H4 (cell line): ENCODE measurements around the gene C1orf87. TPM values are rescaled to one million over a fixed set of nuclear protein-coding genes. Genes with fewer than 3 reads are reported as not detected.
A peak's percentile ranks its signal among the peaks of the same experiment; 100 is the strongest.

Source experiments
- DNase-seq: peaks from one replicate; pipeline ENCODE4 v3.0.0-alpha.2; 2015; ENCODE audit warnings: low spot score
- total RNA-seq: library from RNA; depleted of rRNA; stranded (reverse); fragments of >200 nt; shearing (Covaris generic); gene quantifications from 2 replicates; pipeline ENCODE4 v1.2.3, GENCODE V29; 2014; rRNA removed

C1orf87 gene, protein sequence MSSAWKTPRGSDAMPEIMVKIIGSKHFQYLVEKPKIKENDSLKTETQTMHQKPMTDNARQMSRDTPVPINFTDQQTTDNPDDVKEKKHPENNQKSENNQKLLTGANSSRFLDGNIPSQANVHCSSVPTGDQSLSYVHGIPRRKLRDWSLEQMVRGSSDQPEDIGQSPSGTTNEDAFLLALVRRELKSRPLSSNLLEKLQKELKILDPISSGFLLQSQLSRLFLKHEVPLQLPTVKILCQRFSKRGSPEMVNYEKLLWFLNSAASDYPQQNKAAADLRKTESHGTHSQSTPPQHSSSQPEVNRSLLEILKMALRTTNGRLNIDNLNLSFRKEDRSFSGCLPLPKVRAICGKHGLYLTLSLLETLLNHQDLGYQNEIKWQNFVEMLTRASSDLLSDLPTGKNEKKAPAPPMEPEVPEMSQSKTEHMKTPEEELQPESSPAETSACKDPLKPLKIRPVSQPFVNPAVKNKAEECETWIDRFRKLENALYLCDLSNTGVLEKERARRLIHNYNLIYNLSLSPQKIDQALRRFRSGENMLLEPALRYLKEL
- not detected in 2 replicates for total RNA-seq

- DNase-seq = no peak
Observed at GRCh38 chr1:60073605-60074278, at the start of gene C1orf87. Gene C1orf87 (minus strand): TSS chr1:60073770. CDS start chr1:60072643, 1,127 bp downstream.

DNA sequence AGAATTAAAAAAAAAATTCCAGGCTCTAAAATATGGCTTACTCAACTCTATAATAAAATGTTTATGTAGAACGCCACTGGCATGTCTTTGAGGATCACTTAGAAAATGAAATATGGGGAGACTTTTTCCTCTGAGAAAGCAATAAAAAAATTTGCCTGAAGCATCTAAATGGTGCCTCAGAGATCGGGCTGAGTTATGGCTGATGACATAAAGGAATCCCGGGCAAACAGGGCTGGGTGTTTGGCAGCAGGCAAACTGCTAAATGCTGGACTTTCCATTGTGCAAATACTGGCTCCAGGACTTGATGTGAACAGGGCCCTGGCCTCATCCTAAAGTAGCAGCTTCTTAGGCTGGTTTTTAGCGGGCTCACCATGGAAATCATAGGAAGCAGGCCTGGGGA, 44.5 kb upstream of the C1orf87 start:
- no peak for DNase-seq

DNA sequence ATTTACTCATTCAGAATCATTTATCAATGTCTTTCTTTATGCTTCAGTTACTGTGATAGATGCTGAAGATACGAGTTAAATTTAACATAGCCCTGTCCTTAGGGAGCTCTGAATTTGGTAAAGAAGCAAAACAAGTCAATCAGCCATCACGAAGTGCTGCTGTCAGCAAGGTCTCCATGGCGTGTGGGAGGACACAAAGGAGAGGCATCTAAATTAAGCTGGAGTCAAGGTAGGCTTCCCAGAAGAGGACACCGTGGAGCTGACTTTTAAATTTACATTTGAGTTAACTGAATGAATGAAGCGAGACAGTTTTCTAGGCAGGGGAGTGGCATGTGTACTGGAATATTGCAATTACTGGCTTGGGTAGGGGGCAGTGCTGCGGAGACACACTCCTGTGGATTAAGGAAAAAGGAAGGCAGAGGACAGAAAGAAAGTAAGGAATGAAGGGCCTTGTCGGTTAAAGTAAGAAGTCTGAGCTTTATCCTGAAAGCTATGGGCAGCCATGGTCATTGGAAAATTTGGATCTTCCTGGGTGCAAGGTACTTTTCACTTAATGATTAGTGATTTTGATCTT, 41.3 kb upstream of the C1orf87 start:
- no peak for DNase-seq

DNA sequence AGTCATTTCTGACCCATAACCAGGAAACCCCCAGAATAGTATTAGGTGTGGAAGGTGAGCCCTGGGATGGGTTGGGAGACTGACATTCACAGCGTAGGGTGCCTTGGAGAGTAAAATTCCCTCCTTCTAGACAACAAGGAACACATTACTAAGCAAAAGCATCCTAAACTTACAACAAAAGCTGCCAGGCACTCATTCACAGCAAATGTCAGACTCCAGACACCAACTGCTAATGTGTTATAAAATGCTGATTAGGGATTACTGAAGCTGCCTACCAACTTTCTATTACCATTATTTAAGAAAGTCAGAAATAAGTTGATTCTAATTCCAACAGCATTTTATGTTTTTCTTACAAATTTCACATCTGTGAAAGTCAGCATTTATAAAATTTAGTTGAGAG, 40.0 kb upstream of the C1orf87 start:
- DNase-seq = no peak

GRCh38 chr1:60113028-60113427, 39.5 kb upstream of the C1orf87 start:
- no peak for DNase-seq

DNA sequence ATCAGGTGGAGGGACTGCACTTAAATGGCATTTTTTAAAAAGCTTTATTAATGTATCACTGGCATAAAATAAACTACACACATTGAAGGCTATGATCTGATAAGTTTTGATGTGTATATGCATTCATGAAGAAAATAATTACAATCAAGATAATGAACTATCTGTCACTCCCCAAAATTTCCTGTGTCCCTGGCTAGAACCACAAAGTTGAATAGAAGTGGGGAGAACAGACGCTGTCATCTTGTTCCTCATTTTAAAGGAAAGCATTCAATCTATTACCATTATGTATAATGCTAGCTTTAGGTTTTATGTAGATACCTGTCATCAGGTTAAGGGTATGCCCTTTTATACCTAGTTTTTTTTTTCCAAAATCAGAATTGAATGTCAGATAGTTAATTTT, 38.1 kb upstream of the C1orf87 start:
- DNase-seq = no peak

DNA sequence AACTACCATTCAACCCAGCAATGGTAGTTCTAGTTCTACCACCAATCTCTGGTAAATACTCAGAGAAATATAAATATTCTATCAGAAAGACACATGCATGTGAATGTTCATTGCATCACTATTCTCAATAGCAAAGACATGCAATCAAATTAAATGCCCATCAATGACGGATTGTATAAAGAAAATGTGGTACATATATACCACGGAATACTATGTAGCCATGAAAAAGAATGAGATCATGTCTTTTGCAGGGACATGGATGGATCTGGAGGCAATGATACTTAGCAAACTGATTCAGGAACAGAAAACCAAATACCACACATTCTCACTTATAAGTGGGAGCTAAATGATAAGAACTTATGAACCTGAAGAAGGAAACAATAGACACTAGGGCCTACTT, 37.5 kb upstream of the C1orf87 start:
- no peak for DNase-seq

GRCh38 chr1:60108196-60108595, 34.6 kb upstream of the C1orf87 start:
- DNase-seq = no peak

DNA sequence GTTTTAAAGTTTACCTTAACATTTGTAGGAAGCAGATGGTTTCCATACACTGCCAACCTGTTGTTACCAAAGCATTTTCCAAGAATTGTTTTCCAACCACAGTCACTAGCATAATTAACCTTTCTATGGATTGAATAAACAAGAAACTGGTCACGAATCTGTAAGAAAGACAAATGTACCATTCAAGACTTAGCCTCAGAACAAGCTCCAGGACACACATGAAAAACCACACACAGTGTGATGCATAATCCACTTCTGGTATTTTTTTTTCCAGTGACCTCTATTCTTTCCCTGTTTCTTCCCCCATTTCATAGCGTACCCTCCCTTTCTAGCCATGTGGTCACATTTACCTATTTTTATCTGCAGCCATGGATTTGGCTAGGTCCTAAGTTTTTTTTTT, 29.6 kb upstream of the C1orf87 start:
- DNase-seq = peak; percentile 88

GRCh38 chr1:60102267-60103061, 28.9 kb upstream of the C1orf87 start:
- DNase-seq = peak; percentile 65

DNA sequence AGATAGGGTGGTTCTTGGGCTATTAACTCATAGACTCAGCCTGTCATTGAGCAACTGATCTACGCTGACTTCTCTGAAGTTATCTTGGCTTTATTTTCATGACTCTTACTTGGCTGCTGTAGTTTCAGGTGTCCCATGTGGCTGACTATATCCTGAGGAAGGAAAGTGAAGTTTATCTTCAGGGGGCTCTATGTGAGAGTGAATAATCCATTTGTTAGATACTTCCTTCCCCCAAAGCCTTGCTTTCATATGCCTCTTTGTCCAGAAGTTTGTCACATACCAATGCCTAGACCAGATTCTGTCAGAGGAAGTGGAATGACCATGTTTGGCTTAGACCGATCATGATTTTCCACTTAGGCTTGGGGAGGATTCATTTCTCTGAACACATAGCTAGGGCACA, 27.9 kb upstream of the C1orf87 start:
- DNase-seq = no peak

GRCh38 chr1:60091195-60091715, 17.7 kb upstream of the C1orf87 start:
- DNase-seq = no peak

- no peak for DNase-seq
Observed at GRCh38 chr1:60090655-60091054, 17.1 kb upstream of the C1orf87 start.

GRCh38 chr1:60088620-60089155, 15.1 kb upstream of the C1orf87 start:
- DNase-seq = no peak

- no peak for DNase-seq
Observed at GRCh38 chr1:60087681-60088080, 14.1 kb upstream of the C1orf87 start.

GRCh38 chr1:60078182-60078581, 4.6 kb upstream of the C1orf87 start:
- peak; percentile 11 for DNase-seq

DNA sequence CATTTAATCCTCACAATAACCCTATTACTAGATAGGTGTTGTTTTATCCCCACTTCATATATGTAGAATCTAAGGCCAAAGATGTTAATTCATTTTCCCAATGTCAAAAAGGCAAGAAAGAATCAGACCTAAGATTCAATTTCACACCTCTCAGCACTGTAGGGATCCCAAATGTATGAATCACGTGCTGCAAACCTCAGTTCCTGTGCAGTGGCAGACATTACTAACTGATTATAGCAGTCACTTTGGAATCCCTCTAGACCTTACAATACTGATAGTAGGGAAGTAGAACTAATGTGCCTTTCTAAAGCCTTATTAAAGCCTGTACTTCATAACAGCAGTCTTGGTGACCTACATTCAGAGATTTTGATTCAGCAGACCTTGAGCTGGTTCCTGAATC, 2.3 kb downstream of the C1orf87 start:
- no peak for DNase-seq

DNA sequence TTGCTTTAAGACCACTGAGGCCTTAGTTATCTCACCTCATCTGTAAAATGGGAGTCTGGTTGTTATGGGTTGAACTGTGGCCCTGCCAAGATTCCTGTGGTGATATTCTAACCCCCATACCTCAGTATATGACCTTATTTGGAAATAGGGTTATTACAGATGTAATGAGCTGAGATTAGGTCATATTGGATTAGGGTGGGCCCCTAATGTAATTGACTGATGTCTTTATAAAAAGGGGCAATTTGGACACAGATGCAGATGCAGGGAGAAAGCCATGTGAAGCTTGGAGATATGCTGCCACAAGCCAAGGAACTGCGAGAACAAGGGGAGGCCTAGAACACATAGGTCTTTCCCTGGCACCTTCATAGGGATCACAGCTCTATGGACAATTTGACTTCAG, 3.9 kb downstream of the C1orf87 start:
- no peak for DNase-seq

DNA sequence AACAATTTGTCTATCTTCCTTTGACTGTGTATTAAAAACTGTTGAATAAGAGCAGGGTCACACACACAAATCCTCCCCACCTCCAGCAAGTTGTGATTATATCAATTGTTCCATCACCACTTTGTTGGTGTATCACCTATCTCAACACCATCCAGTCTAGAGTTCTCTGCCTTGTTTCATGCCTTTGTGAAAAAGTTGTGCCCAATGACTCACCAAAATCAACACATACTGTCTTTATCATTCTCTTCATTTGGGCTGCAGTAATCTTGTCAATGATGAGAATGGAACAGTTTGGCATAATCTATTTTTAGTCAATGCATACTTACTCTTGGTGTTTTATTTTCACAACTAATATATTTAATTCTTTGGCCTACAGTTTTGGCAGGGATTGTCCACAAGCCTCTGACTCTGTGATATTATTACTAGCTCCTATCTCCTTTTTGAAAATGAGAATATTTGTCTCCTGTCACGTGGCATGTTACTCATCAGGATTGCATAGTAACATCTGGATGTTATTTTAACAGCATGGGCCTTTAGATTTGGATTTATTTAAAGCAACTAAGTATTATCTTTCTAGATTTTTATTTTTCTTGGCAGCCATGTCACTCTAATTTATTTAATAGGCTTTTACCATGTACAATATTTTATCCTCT, 5.1 kb downstream of the C1orf87 start:
- no peak for DNase-seq

GRCh38 chr1:60066001-60066400, 7.6 kb downstream of the C1orf87 start:
- DNase-seq = no peak

DNA sequence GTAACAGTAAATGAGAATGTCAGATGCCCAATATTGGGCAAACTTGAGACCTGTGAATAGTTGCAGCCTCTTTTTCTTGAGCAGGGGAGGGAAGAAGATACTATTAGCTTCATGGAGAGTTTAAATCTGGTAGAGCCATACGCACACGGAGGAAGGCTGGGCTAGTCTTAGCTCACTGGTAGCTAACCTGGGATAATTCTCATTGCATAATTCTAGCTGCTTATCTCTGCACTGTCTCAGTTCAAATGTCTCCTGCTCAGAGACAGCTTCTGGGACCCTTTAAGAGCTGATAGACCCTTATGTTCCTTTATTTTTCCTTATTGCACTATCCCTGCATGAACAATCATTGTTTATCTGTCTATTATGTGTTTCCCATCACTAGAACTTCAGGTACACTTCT, 8.4 kb downstream of the C1orf87 start:
- no peak for DNase-seq
